HFFc6 (cell line): ENCODE measurements around the gene OGT. TPM values are rescaled to one million over a fixed set of nuclear protein-coding genes. Genes with fewer than 3 reads are reported as not detected.
"Not testable (repeated sequence)": the region's sequence is repeated elsewhere in the genome, so short reads cannot be mapped to it uniquely, and the experiment has no call there.

Experiments used
- DNase-seq: peaks from one replicate; pipeline ENCODE4 v3.0.0-alpha.2; 2018
- H3K27ac Mint-ChIP-seq: 2 replicates; pipeline ENCODE4 v1.8.0; 2020; ENCODE audit warnings: mild to moderate bottlenecking, mixed read lengths
- H3K27me3 Mint-ChIP-seq: 2 replicates; pipeline ENCODE4 v1.8.0; 2021; ENCODE audit warnings: mild to moderate bottlenecking, moderate library complexity, mixed read lengths; ENCODE audit not compliant: insufficient read depth
- H3K36me3 Mint-ChIP-seq: 2 replicates; pipeline ENCODE4 v1.8.0; 2021; ENCODE audit warnings: low read depth, mixed read lengths
- H3K4me1 Mint-ChIP-seq: 2 replicates; pipeline ENCODE4 v1.8.0; 2020; ENCODE audit warnings: low read depth, mixed read lengths
- H3K4me3 Mint-ChIP-seq: 2 replicates; pipeline ENCODE4 v1.8.0; 2020; ENCODE audit warnings: mild to moderate bottlenecking, moderate library complexity, mixed read lengths
- H3K9me3 Mint-ChIP-seq: 2 replicates; pipeline ENCODE4 v1.8.0; 2020; ENCODE audit warnings: mild to moderate bottlenecking, mixed read lengths
- total RNA-seq, 6 experiments: library from RNA; stranded (reverse); fragmentation: NEBNext Ultra II Directional; extraction: Animal tissue kit (Norgen Biotek cat#: 25700); gene quantifications; 2 replicates in 1 of 6; 3 replicates in 5 of 6; pipeline ENCODE4 v1.2.3, GENCODE V29; 2021
- TF ChIP-seq, protein P1 (sequence below): fragments of 200-600 bp; sonication (generic); IDR thresholded peaks from 2 replicates; pipeline ENCODE4 v1.5.0; 2021; ENCODE audit warnings: antibody characterized with exemption, mild to moderate bottlenecking

The OGT gene
- total RNA-seq, 6 experiments from 2014 or later, result 52.9 to 77.5 (median 57.7) TPM

DNA sequence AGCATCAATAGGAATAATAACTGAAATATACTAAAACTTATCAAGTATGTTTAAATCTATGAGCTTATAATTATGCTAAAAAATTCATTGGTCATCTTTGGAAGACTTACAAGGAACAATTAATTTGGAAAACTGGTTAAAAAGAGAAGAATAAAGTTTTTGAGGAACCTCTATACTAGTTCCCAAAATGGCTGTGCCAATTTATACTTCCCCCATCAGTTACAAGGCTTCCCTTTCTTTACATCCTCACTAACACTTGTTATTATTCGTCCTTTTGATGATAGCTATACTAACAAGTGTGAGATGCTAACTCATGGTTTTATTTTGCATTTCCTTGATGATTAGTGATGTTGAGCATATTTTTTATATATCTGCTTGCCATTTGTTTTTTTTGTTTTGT is 17.1 kb downstream of the OGT start:
- TF ChIP-seq, protein P1, sequence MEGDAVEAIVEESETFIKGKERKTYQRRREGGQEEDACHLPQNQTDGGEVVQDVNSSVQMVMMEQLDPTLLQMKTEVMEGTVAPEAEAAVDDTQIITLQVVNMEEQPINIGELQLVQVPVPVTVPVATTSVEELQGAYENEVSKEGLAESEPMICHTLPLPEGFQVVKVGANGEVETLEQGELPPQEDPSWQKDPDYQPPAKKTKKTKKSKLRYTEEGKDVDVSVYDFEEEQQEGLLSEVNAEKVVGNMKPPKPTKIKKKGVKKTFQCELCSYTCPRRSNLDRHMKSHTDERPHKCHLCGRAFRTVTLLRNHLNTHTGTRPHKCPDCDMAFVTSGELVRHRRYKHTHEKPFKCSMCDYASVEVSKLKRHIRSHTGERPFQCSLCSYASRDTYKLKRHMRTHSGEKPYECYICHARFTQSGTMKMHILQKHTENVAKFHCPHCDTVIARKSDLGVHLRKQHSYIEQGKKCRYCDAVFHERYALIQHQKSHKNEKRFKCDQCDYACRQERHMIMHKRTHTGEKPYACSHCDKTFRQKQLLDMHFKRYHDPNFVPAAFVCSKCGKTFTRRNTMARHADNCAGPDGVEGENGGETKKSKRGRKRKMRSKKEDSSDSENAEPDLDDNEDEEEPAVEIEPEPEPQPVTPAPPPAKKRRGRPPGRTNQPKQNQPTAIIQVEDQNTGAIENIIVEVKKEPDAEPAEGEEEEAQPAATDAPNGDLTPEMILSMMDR, result no peak
- Mint-ChIP-seq H3K36me3 (peaks cover 4% of the 10 kb centered on the region; the same call in 1 of the 2 replicates), H3K4me3 (no peak overlapping the region), H3K4me1 (peaks cover 1% of the 10 kb centered on the region; the same call in 1 of the 2 replicates), H3K27ac (no peak overlapping the region), H3K27me3 (no peaks in the 10 kb centered on the region), H3K9me3 (no peaks in the 10 kb centered on the region)
- DNase-seq, result no peak

DNA sequence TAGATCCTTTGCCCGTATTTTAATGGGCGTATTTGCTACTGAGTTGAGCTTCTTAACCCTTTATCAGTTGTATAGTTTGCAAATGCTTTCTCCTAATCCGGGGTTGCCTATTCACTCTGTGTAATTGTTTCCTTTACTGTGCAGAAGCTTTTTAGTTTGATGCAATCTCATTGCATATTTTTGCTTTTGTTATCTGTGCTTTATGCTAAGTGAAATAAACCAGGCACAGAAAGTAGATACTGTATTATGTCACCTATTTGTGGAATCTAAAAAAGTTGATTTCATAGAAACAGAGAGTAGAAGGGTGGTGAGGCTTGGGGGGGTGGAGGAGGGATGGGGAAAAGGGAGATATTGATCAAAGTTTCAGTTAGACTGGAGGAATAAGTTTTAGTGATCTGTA is 17.7 kb downstream of the OGT start:
- Mint-ChIP-seq H3K27me3 (no peaks in the 10 kb centered on the region), H3K9me3 (no peaks in the 10 kb centered on the region), H3K4me1 (no peaks in the 10 kb centered on the region), H3K36me3 (peaks cover 4% of the 10 kb centered on the region; the same call in 1 of the 2 replicates), H3K27ac (no peak overlapping the region), H3K4me3 (no peak overlapping the region)
- DNase-seq, result no peak
- TF ChIP-seq, protein P1, result no peak

GRCh38 chrX:71556036-71556435 is 23.1 kb downstream of the OGT start:
- Mint-ChIP-seq H3K36me3 (peaks cover 8% of the 10 kb centered on the region; the same call in 1 of the 2 replicates), H3K4me1 (no peaks in the 10 kb centered on the region), H3K27ac (no peak overlapping the region; the same call in 1 of the 2 replicates), H3K4me3 (no peak overlapping the region; the same call in 1 of the 2 replicates), H3K9me3 (no peaks in the 10 kb centered on the region), H3K27me3 (peaks cover 1% of the 10 kb centered on the region; the same call in 1 of the 2 replicates)
- TF ChIP-seq, protein P1, result no peak
- no peak for DNase-seq

- TF ChIP-seq, protein P1, result no peak
- H3K27me3 Mint-ChIP-seq, result peaks cover 1% of the 10 kb centered on the region; the same call in 1 of the 2 replicates
- DNase-seq, result no peak
- peaks cover 17% of the 10 kb centered on the region for H3K36me3 Mint-ChIP-seq
- H3K4me1 Mint-ChIP-seq, result no peaks in the 10 kb centered on the region
- no peak overlapping the region for H3K4me3 Mint-ChIP-seq
- H3K9me3 Mint-ChIP-seq, result no peaks in the 10 kb centered on the region
- H3K27ac Mint-ChIP-seq, result no peak overlapping the region
Observed at GRCh38 chrX:71558920-71559319, 26.0 kb downstream of the OGT start.

DNA sequence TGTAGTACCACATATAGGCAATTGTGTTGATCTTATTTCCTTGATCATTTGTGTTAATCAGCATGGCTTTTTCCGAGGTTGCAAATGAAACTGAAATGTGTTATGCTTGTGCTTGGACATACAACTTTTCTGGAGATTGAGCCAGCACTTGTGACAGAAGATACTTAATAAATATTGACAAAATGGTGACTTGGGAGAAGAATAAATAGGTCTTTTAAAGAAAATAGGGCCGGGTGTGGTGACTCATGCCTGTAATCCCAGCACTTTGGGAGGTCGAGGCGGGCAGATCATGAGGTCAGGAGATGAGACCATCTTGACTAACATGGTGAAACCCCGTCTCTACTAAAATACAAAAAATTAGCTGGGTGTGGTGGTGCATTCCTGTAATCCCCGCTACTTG is 26.9 kb downstream of the OGT start:
- peaks cover 20% of the 10 kb centered on the region for H3K36me3 Mint-ChIP-seq
- not testable (repeated sequence) for H3K9me3 Mint-ChIP-seq, H3K27ac Mint-ChIP-seq, H3K27me3 Mint-ChIP-seq, DNase-seq, H3K4me1 Mint-ChIP-seq, H3K4me3 Mint-ChIP-seq

- TF ChIP-seq, protein P1, result no peak
- H3K27ac Mint-ChIP-seq, result no peak overlapping the region
- H3K4me1 Mint-ChIP-seq, result no peaks in the 10 kb centered on the region
- peaks cover 26% of the 10 kb centered on the region for H3K36me3 Mint-ChIP-seq
- H3K4me3 Mint-ChIP-seq, result no peak overlapping the region
- DNase-seq, result no peak
- no peaks in the 10 kb centered on the region for H3K9me3 Mint-ChIP-seq
- H3K27me3 Mint-ChIP-seq, result no peaks in the 10 kb centered on the region
Observed at GRCh38 chrX:71563921-71564320, 31.0 kb downstream of the OGT start.
